SK-N-SH treated with all-trans-retinoic acid at 6 μM for 48 hours (cell line): ENCODE results near the gene IGSF22.

ENCODE experiments used
- PPARA ChIP-seq: fragments of 250-450 bp; sonication (Bioruptor Pico); IDR thresholded peaks from 2 replicates; pipeline ENCODE4 v1.5.0; 2020; ENCODE audit warnings: mild to moderate bottlenecking, borderline replicate concordance
- ZFP3 ChIP-seq: fragments of 250-450 bp; sonication (Bioruptor Pico); IDR thresholded peaks from 2 replicates; pipeline ENCODE4 v1.5.0; 2020; ENCODE audit warnings: mild to moderate bottlenecking, moderate library complexity
- TF ChIP-seq, protein P1 (sequence below): fragments of 250-450 bp; sonication (Bioruptor Pico); IDR thresholded peaks from 2 replicates; pipeline ENCODE4 v1.5.1; 2020; ENCODE audit warnings: low read depth, mild to moderate bottlenecking, moderate library complexity

DNA sequence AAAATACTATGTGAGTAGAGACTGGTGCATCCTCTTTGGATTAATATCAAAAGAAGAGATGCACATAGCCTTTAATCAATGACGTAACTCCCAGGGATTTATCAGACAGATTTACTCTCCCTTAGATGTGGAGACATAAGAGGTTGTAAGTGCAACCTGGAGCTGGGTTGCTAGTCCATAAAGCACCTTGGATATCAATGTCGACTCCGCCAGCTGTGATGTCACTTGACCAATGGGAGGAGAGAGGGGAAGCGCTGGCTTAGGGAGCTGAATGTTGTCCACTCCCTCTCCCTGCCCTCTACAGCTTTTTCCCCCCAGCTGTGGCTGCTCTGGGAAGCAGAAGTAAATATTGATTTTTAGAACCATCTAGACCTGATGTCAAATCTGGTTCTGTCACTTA lies 56.3 kb downstream of the IGSF22 start:
- TF ChIP-seq ZFP3 (CRISPR knock-in tag) (no peak), PPARA (CRISPR knock-in tag) (no peak)
- TF ChIP-seq, protein P1, sequence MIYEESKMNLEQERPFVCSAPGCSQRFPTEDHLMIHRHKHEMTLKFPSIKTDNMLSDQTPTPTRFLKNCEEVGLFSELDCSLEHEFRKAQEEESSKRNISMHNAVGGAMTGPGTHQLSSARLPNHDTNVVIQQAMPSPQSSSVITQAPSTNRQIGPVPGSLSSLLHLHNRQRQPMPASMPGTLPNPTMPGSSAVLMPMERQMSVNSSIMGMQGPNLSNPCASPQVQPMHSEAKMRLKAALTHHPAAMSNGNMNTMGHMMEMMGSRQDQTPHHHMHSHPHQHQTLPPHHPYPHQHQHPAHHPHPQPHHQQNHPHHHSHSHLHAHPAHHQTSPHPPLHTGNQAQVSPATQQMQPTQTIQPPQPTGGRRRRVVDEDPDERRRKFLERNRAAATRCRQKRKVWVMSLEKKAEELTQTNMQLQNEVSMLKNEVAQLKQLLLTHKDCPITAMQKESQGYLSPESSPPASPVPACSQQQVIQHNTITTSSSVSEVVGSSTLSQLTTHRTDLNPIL (CRISPR knock-in tag), result no peak
